Ovary (tissue), 9 donors: ENCODE data around the gene ADAM11. TPM values are rescaled to one million over a fixed set of nuclear protein-coding genes. Genes with fewer than 3 reads are reported as not detected.
"Not testable (repeated sequence)": the region's sequence is repeated elsewhere in the genome, so short reads cannot be mapped to it uniquely, and the experiment has no call there.

Experiments used
- DNase-seq, 5 donors: peaks; one replicate each; pipeline ENCODE4 v3.0.0-alpha.2; 2019 to 2020
- H3K27ac ChIP-seq, 2 donors: fragments of 200-600 bp; one replicate each; pipeline versions ENCODE4 v1.5.1 to v1.8.0; 2019 to 2022
- H3K27me3 ChIP-seq: fragments of 200-600 bp; one replicate; pipeline ENCODE4 v1.8.0; 2022
- H3K36me3 ChIP-seq: fragments of 200-600 bp; sonication (generic); one replicate; pipeline ENCODE4 v1.5.1; 2019
- H3K4me1 ChIP-seq: one replicate; pipeline ENCODE4 v1.8.1; 2013; ENCODE audit warnings: mild to moderate bottlenecking, moderate library complexity; ENCODE audit not compliant: insufficient read depth
- H3K4me3 ChIP-seq: fragments of 200-600 bp; sonication (generic); one replicate; pipeline ENCODE4 v1.5.1; 2017
- H3K9me3 ChIP-seq, 2 donors: fragments of 200-600 bp in 1 of 2; sonication (generic) in 1 of 2; one replicate each; pipeline versions ENCODE4 v1.5.1 to v1.8.1; 2013 to 2019; ENCODE audit warnings: mild to moderate bottlenecking in 1 of 2, moderate library complexity in 1 of 2
- CTCF ChIP-seq, 3 donors: fragments of 450-650 bp in 2 of 3; fragments of 200-600 bp in 1 of 3; IDR thresholded peaks; one replicate each; pipeline versions ENCODE4 v1.5.1 to v1.8.0; 2016 to 2022; ENCODE audit warnings: antibody characterized with exemption in 3 of 3, mild to moderate bottlenecking in 1 of 3
- EP300 ChIP-seq: sonication (generic); formaldehyde crosslinking; IDR thresholded peaks from one replicate; pipeline ENCODE4 v1.6.1; 2017; ENCODE audit warnings: antibody characterized with exemption
- POLR2A ChIP-seq: fragments of 450-650 bp; IDR thresholded peaks from one replicate; pipeline ENCODE4 v1.6.1; 2017; ENCODE audit warnings: antibody characterized with exemption, mild to moderate bottlenecking, moderate library complexity
- WGBS, 3 donors: extraction: QIAGEN DNeasy Blood & Tissue Kit in 1 of 3; methylation state at CpG; one replicate each; pipeline versions ENCODE4 v1.1.5 to v1.1.7; 2013 to 2017; 5-methylcytosine and 5-hydroxymethylcytosine counted together
- intact Hi-C, 4 donors: fragments of 100-400 bp; cut with DNase I; formaldehyde crosslinking; loops; one replicate each; pipeline versions ENCODE4 v1.11.0 to v1.15.1; 2022 to 2023
- polyA plus RNA-seq, 2 donors: library from polyadenylated mRNA; stranded (reverse); fragments of 200-250 nt in 1 of 2; fragments of 350-450 nt in 1 of 2; fragmentation: Illumina TruSeq in 1 of 2; extraction: RNeasy Lipid Tissue Mini Kit (QIAGEN cat#74804) in 1 of 2; gene quantifications; one replicate each; pipeline ENCODE4 v1.2.3, GENCODE V29; 2013 to 2014
- total RNA-seq, 7 donors: library from RNA; depleted of rRNA in 2 of 7; stranded (reverse); fragments of >200 nt in 2 of 7; fragmentation: NEBNext Ultra II Directional in 3 of 7; extraction: Animal tissue kit (Norgen Biotek cat#: 25700) in 3 of 7; gene quantifications; one replicate each; pipeline versions ENCODE4 v1.1.0 to v1.2.4, GENCODE V29; 2016 to 2023
- donor health status: DM: no; HTN: no; CAD: no; lungs with moderate emphysema.
- donor health status: DM: no; HTN: no; CAD: no.
- donor health status: Bipolar disorder and iron deficiency.
- donor health status: DM: yes; HTN: yes; CAD: no.
- donor health status: DM: no; HTN: no; CAD: no.
- donor health status: DM: yes; HTN: yes; CAD: no.

Gene ADAM11
- total and polyA plus RNA-seq, 9 donors, result 0.12 to 2.3 (median 1.1) TPM

- Histone ChIP-seq H3K4me3 (no peak overlapping the region), H3K4me1 (no peaks in the 10 kb centered on the region), H3K27ac (no peak overlapping the region), H3K9me3 (no peaks in the 10 kb centered on the region), H3K27me3 (no peaks in the 10 kb centered on the region), H3K36me3 (no peaks in the 10 kb centered on the region)
- intact Hi-C loops, result no loop called here
- 90 to 93% (median 92%) methylated on average over 8 of the region's 8 CpGs for WGBS, 3 donors
- DNase-seq, result no peak
- TF ChIP-seq POLR2A (no peak), CTCF (IDR thresholded peaks at IDR 0.05) (no peak), EP300 (no peak)
Observed at GRCh38 chr17:44741316-44741715, 17.5 kb upstream of the ADAM11 start.

GRCh38 chr17:44745301-44745700 lies 13.5 kb upstream of the ADAM11 start:
- intact Hi-C loops, result no loop called here
- DNase-seq, result no peak
- Histone ChIP-seq H3K9me3 (no peaks in the 10 kb centered on the region), H3K36me3 (no peaks in the 10 kb centered on the region), H3K27me3 (no peaks in the 10 kb centered on the region), H3K4me1 (no peaks in the 10 kb centered on the region), H3K4me3 (no peak overlapping the region), H3K27ac (no peak overlapping the region)
- WGBS, 3 donors, result 90 to 93% (median 90%) methylated on average over 1 of the region's 1 CpG
- TF ChIP-seq POLR2A (no peak), CTCF (IDR thresholded peaks at IDR 0.05) (no peak), EP300 (no peak)

DNA sequence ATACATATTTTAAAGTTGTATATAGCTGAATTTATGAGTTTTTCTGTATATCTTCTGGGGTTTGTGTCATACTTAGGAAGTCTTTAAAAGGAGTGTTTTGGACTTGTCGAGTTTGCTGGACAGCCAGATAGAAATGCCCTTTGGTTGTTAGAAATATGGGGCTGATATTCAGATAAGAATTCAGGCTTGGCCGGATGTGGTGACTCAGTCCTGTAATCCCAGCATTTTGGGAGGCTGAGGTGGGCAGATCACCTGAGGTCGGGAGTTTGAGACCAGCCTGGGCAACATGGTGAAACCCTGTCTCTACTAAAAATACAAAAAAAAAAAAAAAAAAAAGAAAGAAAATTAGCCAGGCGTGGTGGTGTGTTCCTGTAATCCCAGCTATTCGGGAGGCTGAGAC lies 13.1 kb upstream of the ADAM11 start:
- DNase-seq, H3K9me3 ChIP-seq, H3K4me1 ChIP-seq, H3K27ac ChIP-seq, H3K4me3 ChIP-seq, intact Hi-C loops, H3K36me3 ChIP-seq, H3K27me3 ChIP-seq: not testable (repeated sequence)
- 88 to 95% (median 93%) methylated on average over 5 of the region's 5 CpGs for WGBS, 3 donors

- H3K36me3 ChIP-seq, result no peaks in the 10 kb centered on the region
- H3K27ac ChIP-seq, result no peak overlapping the region
- intact Hi-C loops, result no loop called here
Observed at GRCh38 chr17:44747566-44747965, 11.2 kb upstream of the ADAM11 start.

More at GRCh38 chr17:44747566-44747965, 11.2 kb upstream of the ADAM11 start:
- Histone ChIP-seq H3K9me3 (no peaks in the 10 kb centered on the region), H3K4me1 (no peaks in the 10 kb centered on the region), H3K4me3 (no peak overlapping the region), H3K27me3 (no peaks in the 10 kb centered on the region)
- TF ChIP-seq POLR2A (no peak), EP300 (no peak), CTCF (IDR thresholded peaks at IDR 0.05) (no peak)
- no peak for DNase-seq
